Tibial artery (tissue), 4 donors: ENCODE results near the gene ROBO2.

Experiments used
- DNase-seq, 2 donors: peaks; one replicate each; pipeline ENCODE4 v3.0.0-alpha.2; 2019
- H3K27ac ChIP-seq, 2 donors: fragments of 200-600 bp; sonication (generic) in 1 of 2; 1 replicate in 1 of 2; 2 replicates in 1 of 2; pipeline ENCODE4 v1.5.1; 2018 to 2019; ENCODE audit warnings: mild to moderate bottlenecking in 1 of 2
- H3K27me3 ChIP-seq, 2 donors: fragments of 200-600 bp; sonication (generic) in 1 of 2; one replicate each; pipeline versions ENCODE4 v1.5.1 to v1.6.0; 2016 to 2019
- H3K36me3 ChIP-seq, 3 donors: fragments of 200-600 bp; sonication (generic) in 2 of 3; one replicate each; pipeline ENCODE4 v1.5.1; 2016 to 2019; ENCODE audit warnings: mild to moderate bottlenecking in 2 of 3
- H3K4me1 ChIP-seq, 4 donors: fragments of 200-600 bp; sonication (generic) in 2 of 4; 1 replicate in 3 of 4; 2 replicates in 1 of 4; pipeline ENCODE4 v1.5.1; 2016 to 2019
- H3K4me3 ChIP-seq, 2 donors: fragments of 200-600 bp; sonication (generic) in 1 of 2; 1 replicate in 1 of 2; 2 replicates in 1 of 2; pipeline ENCODE4 v1.5.1; 2018 to 2019; ENCODE audit warnings: mild to moderate bottlenecking in 2 of 2
- H3K9me3 ChIP-seq, 3 donors: fragments of 200-600 bp; sonication (generic) in 1 of 3; one replicate each; pipeline ENCODE4 v1.5.1; 2016 to 2019
- CTCF ChIP-seq, 2 experiments: fragments of 200-600 bp in 1 of 2; fragments of 450-650 bp in 1 of 2; IDR thresholded peaks; one replicate each; pipeline ENCODE4 v1.5.1; 2017 to 2019; ENCODE audit warnings: antibody characterized with exemption in 2 of 2, mild to moderate bottlenecking in 1 of 2, moderate library complexity in 1 of 2
- intact Hi-C: fragments of 100-400 bp; cut with DNase I; formaldehyde crosslinking; loops from one replicate; pipeline ENCODE4 v1.15.0; 2023; ENCODE audit warnings: low total_unique reads

Gene ROBO2

GRCh38 chr3:77078279-77078678 lies 38.4 kb downstream of the ROBO2 start:
- H3K27ac ChIP-seq, result no peak overlapping the region
- no peaks in the 10 kb centered on the region for H3K4me1 ChIP-seq
- no peak for TF ChIP-seq CTCF (IDR thresholded peaks at IDR 0.05)
- H3K27me3 ChIP-seq, result no peaks in the 10 kb centered on the region
- intact Hi-C loops, result no loop called here
- DNase-seq, result no peak
- H3K4me3 ChIP-seq, result no peak overlapping the region
- no peaks in the 10 kb centered on the region for H3K36me3 ChIP-seq
- H3K9me3 ChIP-seq, result no peaks in the 10 kb centered on the region

GRCh38 chr3:77079988-77080610 lies 40.2 kb downstream of the ROBO2 start:
- no peak for TF ChIP-seq CTCF (IDR thresholded peaks at IDR 0.05)
- Histone ChIP-seq H3K27ac (no peak overlapping the region), H3K4me3 (no peak overlapping the region), H3K27me3 (no peaks in the 10 kb centered on the region), H3K36me3 (no peaks in the 10 kb centered on the region), H3K9me3 (no peaks in the 10 kb centered on the region), H3K4me1 (no peaks in the 10 kb centered on the region)
- no peak for DNase-seq
- intact Hi-C loops, result no loop called here

- Histone ChIP-seq H3K4me3 (no peak overlapping the region), H3K4me1 (no peaks in the 10 kb centered on the region), H3K27ac (no peak overlapping the region), H3K27me3 (no peaks in the 10 kb centered on the region), H3K36me3 (no peaks in the 10 kb centered on the region), H3K9me3 (no peaks in the 10 kb centered on the region)
- no peak for DNase-seq
- intact Hi-C loops, result no loop called here
- no peak for TF ChIP-seq CTCF (IDR thresholded peaks at IDR 0.05)
Measured at GRCh38 chr3:77081240-77081661, 41.4 kb downstream of the ROBO2 start.

GRCh38 chr3:77084511-77084910 lies 44.6 kb downstream of the ROBO2 start:
- Histone ChIP-seq H3K27ac (no peak overlapping the region), H3K36me3 (no peaks in the 10 kb centered on the region), H3K4me3 (no peak overlapping the region), H3K27me3 (no peaks in the 10 kb centered on the region), H3K9me3 (no peaks in the 10 kb centered on the region), H3K4me1 (no peaks in the 10 kb centered on the region)
- TF ChIP-seq CTCF (IDR thresholded peaks at IDR 0.05), result no peak
- DNase-seq, result no peak
- intact Hi-C loops, result no loop called here

GRCh38 chr3:77086408-77086807 lies 46.5 kb downstream of the ROBO2 start:
- H3K4me3 ChIP-seq, result no peak overlapping the region
- no peak for DNase-seq
- H3K27me3 ChIP-seq, result no peaks in the 10 kb centered on the region
- H3K27ac ChIP-seq, result no peak overlapping the region
- intact Hi-C loops, result no loop called here
- H3K4me1 ChIP-seq, result no peaks in the 10 kb centered on the region
- TF ChIP-seq CTCF (IDR thresholded peaks at IDR 0.05), result no peak
- H3K36me3 ChIP-seq, result no peaks in the 10 kb centered on the region
- H3K9me3 ChIP-seq, result no peaks in the 10 kb centered on the region

- no peak overlapping the region for H3K27ac ChIP-seq
- intact Hi-C loops, result no loop called here
Measured at GRCh38 chr3:77091809-77092208, 51.9 kb downstream of the ROBO2 start.

More at GRCh38 chr3:77091809-77092208, 51.9 kb downstream of the ROBO2 start:
- Histone ChIP-seq H3K9me3 (no peaks in the 10 kb centered on the region), H3K36me3 (no peaks in the 10 kb centered on the region), H3K4me3 (no peak overlapping the region), H3K4me1 (no peaks in the 10 kb centered on the region), H3K27me3 (no peaks in the 10 kb centered on the region)
- TF ChIP-seq CTCF (IDR thresholded peaks at IDR 0.05), result no peak
- no peak for DNase-seq
